ENCODE results near the gene LMAN2.
"Not testable (repeated sequence)": the region's sequence is repeated elsewhere in the genome, so short reads cannot be mapped to it uniquely, and the experiment has no call there.

The LMAN2 gene

DNA sequence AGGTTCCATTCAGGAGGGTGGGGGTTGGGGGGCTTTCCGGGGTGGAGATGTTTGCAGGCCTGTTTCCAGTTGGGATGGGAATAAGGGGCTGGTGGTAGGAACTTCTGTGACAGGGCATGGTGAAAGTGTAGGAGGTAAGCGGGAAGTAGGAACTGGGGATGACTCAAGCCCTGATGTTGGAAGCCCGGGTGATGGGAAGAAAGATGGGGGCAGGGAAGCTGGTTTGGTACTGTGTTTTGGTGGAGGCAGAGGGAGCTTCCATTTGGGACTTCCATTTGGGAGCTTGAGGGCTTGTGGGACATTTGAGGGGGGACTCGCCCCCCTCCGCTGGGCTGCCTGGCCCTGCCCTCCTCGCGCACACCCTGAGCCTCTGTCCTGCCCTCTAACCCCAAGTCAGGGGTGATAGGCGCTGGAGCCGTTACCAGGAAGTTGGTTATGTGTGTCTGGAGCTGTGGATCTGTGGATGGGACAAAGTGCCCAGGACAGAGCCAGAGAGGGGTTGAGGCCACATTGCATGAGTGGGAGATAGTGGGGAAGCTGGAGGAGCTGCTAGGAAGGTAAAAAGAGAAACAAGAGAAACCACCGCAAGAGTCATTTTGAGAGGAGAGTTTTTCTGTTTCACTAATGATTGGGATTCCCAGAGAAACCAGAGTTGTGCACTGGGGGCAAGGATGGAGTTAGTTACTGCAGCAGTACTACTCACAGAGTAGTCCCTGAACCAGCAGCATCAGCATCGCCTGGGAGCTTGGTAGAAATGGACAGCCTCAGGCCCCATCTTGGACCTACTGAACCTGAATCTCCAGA lies 12.9 kb upstream of the LMAN2 start:
- no peak for FAIRE-seq

DNA sequence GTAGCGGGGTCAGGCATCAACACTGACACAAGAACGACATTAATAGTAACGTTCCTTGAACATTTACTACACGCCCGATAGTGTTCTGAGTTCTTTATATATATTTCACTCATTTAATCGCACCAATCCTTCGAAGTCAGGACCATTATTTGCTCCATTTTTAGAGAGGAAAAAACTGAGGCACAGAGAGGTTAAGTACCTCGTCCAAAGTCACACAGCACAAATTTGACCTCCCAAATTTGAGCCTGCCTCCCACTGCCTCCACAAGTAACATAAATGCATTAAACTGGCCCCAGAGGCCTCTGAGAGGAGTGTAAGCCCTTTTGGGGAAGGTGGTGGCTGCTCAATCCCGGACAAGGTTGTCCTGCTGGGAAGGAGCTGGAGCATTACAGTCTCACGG lies 12.1 kb upstream of the LMAN2 start:
- FAIRE-seq = no peak

DNA sequence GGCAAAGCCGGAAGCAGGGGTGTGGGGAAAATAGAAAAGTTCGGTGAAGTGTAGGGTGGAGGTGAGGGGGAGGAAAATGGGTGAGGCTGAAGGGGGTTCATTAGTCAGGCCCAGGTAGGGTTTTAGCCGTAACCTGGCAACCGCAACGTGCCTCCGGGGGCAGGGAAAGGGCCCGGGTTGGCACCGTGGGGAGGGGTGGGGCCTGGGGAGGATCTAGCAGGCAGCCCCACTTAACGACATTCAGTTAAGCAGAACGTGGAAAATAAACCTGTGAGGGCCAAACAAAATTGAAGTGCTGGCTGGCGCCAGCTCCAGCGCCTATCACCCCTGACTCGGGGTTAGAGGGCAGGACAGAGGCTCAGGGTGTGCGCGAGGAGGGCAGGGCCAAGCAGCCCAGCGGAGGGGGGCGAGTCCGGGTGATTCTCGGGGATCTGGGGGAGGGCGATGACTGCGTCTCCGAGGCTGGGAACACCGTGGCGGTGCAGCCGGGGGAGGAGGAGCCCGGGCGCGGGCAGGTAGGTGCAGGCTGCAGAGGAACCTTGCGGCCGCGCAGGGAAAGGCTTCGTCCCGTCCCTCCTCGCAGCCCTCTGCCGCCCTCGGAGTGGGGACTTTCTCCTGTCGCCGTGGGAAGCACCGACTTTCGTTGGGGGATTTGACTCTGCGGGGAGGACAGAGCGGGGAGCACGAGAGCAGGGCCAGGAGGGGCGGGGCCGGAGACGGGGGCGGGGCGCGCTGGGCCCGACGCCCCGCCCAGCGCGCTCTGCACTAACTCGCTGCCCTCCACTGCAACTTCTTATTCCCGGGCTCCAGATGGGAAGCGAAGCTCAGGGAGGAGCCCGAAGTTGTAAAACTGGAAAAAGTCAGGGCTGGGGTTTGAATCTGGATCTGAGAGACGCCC lies 11.4 kb upstream of the LMAN2 start:
- no peak for FAIRE-seq

DNA sequence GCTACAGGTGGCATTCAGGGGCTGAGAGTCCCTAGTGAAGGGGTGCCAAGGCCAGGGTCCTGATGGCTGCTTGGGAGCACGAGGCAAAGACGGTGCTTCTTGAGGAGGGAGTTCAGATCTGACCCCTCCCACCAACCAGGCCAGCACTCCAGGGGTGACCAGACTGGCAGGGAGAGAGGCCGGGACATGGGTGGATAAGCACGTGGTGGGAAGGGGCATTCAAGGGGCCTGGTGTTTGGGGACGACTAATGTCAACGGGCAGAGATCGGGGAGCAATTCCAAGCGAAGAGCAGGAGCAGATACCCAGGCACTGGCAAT lies 10.8 kb upstream of the LMAN2 start:
- no peak for FAIRE-seq

DNA sequence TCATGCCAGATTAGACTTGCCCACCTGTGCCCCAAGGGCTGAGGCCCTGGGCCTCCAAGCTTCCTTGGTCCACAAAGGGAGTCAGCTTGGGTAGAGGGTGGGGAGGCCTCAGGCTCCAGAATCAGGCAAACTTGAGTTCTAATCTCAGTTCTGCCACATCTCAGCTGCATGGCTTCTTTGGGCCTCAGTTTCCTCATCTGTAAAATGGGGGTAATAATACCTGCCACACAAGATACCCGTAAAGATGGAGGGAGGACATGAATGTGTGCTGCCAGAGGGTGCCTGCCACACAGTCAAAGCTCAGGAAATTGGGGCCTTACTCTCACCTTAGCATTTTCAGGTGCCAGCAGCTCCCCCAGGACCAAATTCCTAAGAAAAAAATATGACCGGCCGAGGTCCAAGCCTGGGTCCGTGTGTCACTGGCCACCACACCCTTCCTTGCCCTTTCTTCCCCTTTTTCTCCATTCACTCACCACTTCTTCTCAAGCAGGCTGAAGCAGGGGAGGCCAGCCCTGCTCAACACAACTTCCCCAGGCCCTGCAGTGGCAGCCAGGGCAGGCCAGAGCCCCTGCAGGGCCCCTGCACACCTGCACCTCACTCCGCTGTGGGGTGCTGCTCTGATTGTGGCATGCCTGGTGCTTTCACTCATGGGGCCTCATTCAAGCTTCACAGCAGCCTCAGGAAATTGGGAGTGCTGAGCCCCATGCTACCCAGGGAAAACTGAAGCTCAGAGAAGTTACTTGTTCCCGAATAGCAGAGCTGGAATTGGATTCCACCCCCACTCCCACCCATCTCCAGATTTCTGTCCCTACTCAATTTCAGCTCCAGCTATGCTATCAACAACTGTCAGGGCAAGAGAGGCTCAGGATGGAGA lies 10.2 kb upstream of the LMAN2 start:
- no peak for FAIRE-seq

DNA sequence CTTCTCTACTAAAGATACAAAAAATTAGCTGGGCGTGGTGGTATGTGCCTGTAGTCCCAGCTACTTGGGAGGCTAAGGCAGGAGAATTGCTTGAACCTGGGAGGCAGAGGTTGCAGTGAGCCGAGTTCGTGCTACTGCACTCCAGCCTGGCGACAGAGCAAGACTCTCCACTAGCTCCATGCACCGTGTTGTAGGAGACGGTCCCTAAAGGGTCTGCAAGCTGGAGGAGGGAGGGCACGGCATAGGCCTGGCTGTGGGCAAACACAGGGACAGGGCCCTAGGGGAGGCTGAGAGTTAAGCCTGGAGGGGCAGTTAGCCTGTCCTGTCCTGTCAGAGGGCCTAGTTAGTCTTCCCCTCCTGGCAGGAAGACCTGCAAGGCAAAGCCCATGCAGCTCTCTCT lies 9.3 kb upstream of the LMAN2 start:
- FAIRE-seq = not testable (repeated sequence)

DNA sequence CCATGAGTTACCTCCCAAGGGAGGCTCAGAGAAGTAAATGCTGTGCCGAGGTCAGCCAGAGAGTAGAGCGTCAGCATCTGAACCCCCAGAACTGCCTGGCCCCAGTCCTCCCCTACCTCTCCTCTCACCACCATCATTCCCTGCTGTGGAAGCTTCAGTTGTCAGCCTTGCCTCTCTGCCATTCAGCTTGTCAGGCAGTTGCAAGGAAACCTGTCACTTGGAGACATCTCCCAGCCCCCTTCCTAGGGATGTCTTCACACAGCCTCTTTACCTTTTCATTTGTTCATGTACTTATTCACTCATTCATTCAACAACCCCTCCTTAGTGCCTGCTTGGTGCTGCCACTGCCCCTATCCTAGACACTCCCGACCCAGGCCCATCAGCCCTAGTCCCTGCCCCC lies 8.4 kb upstream of the LMAN2 start:
- FAIRE-seq = no peak

DNA sequence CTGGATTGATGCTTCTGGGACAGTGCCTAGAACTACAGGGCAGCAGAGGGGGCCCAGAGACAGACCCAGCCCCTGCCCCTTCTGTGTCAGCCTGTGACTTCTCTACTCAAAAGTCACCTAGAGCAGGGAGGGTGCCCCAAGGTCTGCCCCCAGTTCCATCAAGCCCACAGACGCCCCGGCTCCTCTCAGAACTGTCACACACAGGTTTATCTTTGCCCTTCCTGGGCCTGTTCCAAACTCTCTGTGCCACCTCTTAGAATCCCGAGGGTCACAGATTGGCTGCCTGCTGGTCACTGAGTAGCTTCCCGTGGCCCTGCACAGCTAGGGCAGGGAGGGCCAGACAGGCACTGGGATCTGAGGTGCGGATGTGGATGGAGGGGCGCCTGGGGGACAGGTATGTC lies 8.0 kb upstream of the LMAN2 start:
- no peak for FAIRE-seq

DNA sequence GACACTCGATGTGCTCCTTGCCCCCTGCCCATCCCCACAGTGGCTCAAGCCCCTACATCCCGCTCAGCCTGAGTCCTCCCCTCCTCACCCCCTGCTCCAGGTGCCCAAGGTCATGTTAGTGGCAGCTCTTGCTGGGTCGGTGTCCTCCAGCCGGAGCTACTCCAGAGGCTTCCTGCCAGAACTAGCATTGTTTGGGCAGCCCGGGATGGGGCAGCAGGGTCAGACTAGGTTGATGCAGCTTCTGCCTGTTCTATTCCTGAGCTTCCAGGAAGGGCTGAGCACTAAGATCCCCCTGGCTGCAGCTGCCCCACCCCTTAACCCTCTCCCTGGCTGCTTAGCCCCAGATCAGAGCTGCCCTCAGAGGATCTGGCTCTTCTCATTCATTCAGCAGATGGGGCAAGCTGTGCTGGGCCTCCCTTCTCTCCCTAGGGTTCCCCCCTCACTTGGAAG lies 6.9 kb upstream of the LMAN2 start:
- FAIRE-seq = no peak

DNA sequence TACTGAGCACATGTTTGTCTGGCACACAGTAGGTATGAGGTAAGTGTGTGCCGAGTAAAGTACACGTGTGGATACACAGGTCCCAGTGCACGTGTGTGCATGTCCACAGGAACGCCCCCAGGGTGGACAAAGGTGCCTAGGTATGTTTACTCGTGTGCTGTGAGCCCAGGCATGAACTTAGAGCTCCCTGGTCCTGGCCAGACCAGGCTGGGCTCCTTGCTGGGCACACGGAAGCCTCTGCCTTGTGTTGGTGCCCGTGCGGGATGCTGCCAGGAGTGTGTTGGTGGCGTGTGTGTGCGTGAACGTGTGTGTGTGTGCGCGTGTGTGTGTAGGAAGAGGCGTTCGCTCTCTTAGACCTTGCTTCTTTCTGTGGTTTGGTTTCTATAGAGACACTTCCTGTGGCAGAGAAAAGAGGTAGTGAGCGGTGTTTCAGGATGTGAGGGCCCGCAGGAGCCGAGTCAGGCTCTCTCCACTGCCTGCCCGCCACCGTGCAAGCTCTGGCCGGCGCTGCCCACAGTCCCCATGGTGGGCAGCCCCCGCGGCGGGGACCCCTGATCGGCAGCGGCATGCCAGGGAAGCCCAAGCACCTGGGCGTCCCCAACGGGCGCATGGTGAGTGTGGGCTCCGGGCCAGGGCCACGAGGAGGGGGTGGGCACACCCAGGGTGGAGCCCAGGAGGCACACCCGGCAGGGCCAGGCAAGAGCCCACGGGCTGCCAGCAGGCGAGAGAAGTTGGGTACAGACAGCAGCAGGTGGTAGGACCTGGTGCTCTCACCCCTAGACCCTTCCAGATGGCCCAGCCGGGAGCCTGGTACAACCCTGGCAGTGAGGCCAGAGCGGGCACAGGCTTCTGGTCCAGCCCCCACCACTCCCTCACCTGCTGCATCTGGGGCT lies 6.2 kb upstream of the LMAN2 start, which contains the start of gene RGS14:
Gene RGS14 (plus strand): TSS at position 466 of the 893 bp plus-strand sequence. CDS start 101 bp downstream, at position 567.
- no peak for FAIRE-seq

DNA sequence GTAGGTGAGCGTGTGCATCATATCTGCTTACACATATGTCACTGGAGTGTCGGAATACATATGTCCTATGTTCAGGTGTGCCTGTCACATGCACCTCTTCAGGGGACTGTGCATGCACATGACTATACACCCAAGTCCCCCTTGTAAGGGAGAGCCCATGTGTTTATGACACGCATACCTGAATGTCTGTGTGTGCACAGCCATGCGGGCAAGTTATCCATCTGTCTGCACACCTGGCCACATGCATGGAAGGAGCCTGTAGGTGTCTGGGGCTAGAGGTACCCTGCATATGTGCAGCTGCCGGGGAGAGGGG lies 5.6 kb upstream of the LMAN2 start:
- no peak for FAIRE-seq

DNA sequence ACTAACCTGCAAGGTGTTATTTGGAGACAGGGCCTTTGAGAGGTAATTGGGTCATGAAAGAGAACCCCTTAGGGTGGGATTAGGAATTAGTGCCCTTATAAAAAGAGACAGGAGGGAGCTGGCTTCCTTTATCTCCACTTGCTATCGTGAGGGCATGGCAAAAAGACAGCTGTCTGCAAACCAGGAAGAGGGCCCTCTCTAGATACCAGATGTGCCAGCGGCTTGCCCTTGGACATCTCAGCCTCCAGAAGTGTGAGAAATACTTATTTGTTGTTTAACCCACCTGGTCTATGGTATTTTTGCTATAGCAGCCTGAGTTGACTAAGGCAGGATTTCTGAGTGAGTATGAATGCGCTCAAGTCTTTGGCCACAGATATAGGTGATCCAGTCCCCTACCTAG lies 5.3 kb upstream of the LMAN2 start:
- no peak for FAIRE-seq

DNA sequence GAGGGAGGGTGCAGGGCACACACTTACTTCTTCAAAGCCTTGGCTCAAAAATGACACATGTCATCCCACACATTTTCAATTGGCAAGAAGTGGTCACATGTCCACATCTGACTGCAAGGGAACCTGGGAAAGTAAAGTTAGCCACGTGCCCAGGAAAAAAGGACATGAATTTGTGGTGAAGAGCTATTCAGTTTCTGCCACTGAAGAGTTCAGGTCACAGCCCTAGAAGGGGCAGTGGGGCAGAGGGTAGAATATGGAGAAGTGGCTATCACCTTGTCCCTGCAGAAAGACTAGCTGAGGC lies 4.3 kb upstream of the LMAN2 start:
- no peak for FAIRE-seq

DNA sequence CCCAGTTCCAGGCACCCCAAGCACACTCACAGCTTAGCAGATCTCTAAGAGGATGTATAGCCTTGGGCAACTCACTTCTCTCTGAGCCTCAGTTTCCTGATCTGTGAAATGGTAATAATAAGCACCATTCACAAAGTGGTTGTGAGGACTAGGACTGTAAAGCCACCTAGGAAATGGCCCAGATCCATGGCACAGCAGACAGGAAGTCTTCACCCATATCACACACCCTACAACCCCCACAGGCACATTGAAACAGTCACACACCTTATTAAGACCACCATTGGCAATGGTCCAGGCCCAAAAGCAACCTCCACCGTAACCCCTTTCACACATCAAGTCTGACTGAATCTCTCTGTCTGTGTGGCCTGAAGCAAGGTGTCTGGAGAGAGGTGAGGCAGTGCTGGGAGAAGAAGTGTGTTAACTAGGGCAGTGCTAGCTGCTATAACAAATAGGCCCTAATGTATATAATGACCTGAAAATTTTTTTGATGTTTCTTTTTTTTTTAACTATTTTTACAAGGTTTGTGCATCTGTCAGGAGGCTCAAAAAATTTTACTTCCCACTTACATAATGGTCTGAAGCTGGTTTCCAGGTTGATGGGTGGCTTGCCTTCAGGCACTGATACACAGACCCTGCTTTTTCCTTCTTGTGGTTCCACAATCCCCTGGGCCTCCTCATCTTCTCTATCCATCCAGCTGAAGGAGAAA lies 3.8 kb upstream of the LMAN2 start:
- FAIRE-seq = no peak

DNA sequence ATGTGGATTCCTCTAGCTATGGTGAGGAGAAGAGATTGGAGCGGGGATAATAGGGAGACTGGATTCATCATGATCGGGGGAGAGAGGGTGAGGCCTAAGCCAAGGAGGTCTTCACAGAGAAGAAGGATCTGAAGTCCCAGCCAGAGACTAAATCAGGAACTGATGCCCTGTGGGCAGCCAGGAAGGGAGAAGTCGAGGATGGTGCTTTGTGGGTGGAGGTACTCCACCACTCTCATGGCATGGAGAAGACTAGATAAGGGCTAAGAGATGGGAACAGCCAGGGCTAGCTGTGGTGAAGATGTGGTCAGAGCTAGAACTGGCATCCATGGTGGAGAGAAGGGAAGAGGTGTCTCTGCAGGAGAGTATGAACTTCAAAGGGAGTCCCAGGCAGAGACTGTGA lies 3.2 kb upstream of the LMAN2 start:
- no peak for FAIRE-seq

DNA sequence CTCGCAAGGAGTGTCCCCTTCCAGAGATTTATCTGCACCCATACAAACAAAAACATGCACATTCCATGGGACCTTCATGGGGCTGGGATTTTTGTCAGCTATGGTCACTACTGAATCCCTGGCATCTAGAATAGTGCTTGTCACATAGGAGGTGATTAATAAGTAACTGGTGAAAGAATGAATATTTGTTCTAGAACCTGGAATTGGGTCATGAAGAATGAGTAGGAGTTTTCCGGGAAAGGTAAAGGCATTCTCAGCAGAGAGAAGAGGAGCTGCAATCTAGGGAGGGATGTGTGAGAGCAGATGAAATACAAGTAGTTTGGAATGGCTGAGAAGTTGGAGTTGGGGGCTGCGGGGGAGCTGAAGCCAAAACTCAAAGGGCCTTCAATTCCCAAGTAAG lies 2.8 kb upstream of the LMAN2 start:
- FAIRE-seq = no peak

DNA sequence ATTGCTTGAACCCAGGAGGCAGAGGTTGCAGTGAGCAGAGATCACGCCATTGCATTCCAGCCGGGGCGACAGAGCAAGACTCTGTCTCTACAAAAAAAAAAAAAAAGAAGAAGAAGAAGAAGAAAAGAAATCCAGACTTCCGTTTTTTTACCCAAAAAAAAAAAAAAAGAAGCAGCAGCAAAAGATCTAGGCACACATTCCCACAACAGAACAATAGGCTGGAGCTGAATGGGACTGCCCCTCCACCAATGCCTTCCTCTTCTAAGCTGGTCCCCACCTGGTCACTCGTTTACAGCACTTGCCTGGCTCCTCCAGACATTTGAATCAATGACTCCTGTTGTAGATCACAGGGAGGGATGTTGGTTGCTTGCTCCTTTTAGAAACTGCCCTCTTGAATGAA lies 1.6 kb upstream of the LMAN2 start:
- no peak for FAIRE-seq

DNA sequence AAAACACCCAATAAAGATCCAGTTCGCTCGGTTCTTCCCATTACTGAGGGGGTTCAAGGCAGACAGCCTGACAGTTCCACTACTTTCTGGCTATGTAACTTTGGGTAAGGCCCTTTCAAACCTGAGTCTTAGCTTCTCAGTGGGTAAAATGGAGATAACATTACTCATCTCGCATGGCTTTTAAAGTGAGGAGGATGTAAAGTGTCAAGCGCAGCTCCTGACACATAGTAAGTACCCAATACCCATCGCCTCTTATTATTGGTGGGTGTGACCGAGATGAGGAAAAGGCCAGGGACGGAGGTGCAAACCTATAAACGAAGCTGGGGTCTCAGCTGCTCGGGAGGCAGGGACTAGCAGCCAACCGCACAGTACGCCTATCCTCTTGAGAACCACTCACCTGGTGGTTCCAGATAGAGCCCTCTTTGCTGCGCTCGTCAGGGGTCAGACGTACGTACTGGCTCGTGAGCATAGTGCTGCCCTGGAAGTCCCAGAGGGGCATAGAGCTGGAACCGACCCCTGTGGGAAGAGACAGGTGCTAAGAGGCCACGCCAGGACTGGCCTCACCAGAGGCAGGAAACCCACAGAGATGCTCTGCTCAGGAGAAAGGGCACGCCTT lies 584 bp downstream of the LMAN2 start:
- no peak for FAIRE-seq

DNA sequence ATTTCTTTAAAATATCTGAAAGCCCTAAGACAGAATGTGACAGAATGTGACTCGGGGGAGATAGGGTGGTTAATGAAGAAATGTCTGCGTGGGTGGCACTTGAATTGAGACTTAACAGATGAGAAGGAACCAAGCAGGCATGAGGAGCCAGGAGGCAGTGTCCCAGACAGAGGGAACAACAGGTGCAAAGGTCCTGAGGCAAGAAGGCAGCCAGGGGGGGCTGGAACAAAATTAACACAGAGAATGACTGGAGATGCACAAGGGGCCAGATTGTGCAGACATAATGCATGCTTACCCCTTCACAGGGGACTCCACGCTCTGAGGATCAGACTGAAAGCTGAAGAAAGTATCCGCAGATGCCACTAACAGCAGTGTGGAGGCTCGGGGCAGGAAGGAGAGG lies 1.7 kb downstream of the LMAN2 start:
- FAIRE-seq = no peak

DNA sequence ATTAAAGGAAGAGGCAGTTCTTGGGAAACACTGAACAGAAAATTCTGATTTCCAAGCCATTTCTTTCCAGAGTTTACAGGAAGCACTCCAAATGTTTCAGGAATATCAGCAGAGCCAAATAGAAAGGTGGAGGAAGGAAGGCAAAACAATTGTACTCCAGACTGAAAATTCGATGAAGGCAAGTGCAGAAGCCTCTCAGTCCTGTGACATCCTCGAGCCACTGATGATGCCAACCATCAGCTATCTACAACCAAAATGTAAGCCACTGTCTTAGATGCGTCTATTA lies 2.2 kb downstream of the LMAN2 start:
- no peak for FAIRE-seq

DNA sequence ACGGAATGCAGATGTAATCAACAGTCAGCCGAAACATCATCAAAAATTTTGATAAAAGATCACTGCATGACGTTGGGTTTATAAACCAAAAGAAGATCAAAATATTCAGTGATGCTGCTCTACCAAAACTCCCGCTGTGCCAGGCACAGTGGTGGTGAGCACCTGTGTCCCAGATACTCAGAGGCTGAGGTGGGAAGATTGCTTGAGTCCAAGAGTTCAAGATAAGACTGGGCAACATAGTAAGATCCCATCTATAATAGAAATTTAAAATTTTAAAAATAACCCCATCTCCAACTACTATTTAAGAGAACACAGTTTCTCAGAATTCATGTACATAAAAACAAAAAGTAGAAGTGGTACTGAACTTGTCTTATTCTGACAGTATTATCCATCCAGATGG lies 3.8 kb downstream of the LMAN2 start:
- FAIRE-seq = no peak

DNA sequence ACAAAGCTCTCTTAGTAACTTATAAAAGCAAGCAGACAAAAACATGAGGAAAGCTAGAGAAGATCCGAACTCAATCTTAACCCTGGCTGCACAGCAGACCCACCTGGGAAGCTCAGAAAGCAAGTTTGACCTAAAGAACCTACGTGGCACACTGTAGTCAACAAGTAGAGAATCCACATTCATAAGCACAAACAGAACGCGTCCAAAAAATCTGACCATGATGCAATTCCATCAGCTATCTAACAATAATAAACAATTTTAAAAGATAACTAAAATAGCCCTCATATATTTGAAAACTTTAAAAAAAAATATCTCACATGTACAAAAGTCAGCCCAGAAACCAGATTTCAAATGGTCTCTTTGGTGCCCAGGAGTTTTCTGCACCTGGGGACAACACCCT lies 4.6 kb downstream of the LMAN2 start:
- FAIRE-seq = no peak
